ENCODE data around the gene ADARB1.
A peak's percentile ranks its signal among the peaks of the same experiment; 100 is the strongest.

ADARB1 gene

DNA sequence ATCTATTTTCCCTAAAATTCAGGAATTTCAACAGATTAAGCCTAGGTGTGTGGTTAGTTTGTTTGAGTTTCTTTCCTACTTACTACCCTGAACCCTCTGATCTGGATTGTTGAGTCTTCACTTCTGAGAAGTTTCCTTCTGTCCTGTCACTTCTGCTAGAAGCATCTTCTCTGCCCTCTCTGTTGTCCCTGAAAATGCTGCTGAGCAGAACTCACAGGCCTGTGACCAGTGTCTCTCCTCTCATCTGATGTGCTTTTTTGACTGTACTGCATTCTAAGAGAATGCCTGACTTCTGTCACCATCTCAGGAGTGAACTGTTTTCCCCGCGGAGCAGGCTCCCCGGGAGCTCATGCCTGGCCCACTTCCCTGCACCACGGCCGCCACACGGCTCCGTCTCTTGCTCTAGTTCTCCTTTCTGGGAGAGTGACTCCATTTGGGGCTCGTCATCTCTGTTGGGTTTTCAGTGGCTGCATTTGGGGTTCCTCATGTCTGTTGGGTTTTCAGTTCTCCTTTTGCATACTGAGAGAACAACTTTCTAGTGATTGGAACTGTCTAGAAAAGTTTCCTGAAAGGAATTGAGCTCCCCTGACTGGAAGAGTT lies 135.4 kb downstream of the ADARB1 start:
- no peak for DNase-seq

DNA sequence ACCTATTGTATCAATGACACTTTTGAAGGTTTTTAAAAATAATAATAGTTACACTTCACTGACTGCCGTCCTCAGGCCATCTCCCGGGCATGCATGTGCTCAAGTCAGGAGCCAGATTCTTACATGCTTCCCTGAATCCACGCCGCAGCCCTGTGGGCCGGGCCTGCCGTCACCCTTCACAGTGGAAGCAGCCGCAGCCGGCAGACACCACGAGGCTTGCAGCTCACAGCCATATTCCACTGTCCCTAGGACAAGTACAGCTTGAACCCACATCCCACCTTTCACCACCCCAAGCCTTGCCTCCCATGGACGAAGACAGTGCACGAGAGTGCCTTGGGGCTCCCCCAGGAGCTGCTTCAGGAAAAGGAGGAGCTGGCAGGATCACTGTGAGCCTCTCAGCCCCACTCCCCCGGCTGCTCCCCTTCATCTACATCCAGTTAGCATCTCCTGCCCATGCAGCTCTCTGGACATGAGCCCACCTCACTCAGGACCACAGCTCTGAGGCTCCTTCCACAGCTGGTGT lies 136.1 kb downstream of the ADARB1 start:
- DNase-seq = no peak

GRCh38 chr21:45211661-45212060 lies 137.3 kb downstream of the ADARB1 start:
- DNase-seq = no peak

DNA sequence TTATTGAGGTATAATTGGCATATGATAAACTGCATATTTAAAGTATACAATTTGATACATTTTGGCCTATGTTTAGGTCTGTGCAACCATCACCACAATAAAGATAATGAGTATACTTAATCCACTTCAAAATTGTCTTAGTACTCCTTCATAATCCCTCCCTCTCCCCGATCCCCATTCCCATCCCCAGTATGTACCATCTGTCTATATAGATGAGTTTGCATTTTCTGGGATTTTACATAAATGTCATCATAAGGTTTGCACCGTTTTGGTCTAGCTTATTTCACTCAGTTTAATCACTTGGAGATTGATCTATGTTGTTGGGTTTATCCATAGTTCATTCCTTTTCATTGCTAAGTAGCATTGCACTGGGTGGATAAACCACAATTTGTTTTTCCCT lies 139.0 kb downstream of the ADARB1 start:
- DNase-seq = no peak

GRCh38 chr21:45215213-45215612 lies 140.8 kb downstream of the ADARB1 start:
- no peak for DNase-seq

DNA sequence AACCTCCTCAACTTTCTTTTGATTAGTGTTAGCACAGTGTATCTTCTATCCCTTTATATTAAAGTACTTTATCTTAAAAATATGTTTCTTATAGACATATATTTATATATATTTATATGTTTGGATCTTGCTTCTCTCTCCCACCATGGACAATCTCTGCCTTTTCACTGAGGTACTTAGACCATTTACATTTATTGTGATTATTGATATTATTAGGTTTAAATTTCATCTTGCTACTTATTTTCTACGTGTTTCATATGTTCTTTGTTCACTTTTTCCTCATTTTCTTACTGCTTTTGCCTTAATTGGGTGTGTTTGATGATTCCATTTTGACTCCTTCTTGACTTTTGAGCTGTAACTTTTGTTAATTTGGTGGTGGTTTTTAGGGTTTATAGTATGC lies 142.6 kb downstream of the ADARB1 start:
- DNase-seq = no peak

- no peak for DNase-seq
These were observed 145.1 kb downstream of the ADARB1 start for GRCh38 chr21:45219517-45219916.

DNA sequence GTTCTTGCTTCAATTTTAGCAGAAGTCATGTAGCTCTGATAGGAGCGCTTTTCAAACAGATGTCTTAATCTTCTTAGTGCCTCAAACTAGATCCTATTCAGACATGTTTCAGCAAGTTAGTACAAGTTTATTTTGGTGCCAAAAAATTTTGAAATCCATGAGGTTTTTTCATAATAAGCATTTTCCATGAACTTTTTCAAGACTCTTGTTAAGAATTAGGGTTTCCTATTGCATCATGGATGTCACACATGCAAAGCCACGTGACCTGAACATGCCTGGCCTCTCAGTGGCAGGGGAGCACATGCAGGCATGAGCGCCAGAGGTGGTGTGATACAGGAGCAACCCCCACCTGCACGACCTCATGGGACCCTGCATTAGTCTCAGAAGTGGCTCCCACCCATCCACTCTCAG lies 145.7 kb downstream of the ADARB1 start:
- no peak for DNase-seq

GRCh38 chr21:45220714-45221490 lies 146.5 kb downstream of the ADARB1 start:
- DNase-seq = no peak

- DNase-seq = no peak
These were observed 147.6 kb downstream of the ADARB1 start for GRCh38 chr21:45222001-45222400.

DNA sequence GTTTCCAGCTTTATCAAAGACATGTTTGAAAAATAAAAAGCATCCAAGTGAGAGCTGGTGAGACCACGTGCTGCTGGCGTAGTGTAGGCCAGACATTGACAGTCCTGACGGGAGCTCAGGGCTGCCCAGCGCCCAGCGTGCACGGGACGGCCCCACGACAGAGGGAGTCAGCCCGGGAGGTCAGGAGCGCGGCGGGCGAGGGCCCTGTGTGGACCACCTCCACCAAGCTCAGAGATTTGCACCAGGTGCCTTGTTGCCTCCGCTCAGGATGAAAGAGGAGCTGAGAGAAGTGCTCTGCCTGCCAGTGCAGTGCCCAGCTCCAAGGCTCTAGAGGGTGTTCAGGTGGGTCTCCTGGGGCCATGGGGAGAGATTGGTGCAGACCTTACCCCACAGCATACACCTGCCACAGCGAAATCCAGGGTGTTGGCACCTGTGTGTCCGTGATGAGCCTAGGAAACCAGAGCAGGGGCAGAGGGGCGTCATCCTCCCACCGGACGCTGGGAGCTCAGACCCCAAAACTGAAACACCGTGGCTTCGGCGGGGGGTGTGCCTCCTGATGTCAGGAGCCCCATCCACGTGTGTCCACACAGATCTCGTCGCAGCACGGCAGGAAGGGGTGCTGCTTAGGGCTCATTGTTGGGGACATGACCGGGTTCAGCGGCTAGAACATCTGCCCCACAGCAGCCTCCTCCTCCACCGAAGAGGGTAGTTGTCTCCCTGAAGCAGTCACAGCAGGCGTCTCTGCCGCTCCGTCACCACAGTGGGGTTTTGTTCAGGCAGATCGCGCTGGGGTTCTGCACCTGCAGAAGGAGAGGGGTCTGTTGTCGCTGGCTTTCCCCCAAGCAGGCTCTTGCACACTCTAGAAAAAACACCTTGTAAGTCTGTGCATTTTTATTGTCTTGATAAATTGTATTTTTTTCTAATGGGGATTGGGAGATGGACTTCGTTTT lies 149.1 kb downstream of the ADARB1 start:
- no peak for DNase-seq

DNA sequence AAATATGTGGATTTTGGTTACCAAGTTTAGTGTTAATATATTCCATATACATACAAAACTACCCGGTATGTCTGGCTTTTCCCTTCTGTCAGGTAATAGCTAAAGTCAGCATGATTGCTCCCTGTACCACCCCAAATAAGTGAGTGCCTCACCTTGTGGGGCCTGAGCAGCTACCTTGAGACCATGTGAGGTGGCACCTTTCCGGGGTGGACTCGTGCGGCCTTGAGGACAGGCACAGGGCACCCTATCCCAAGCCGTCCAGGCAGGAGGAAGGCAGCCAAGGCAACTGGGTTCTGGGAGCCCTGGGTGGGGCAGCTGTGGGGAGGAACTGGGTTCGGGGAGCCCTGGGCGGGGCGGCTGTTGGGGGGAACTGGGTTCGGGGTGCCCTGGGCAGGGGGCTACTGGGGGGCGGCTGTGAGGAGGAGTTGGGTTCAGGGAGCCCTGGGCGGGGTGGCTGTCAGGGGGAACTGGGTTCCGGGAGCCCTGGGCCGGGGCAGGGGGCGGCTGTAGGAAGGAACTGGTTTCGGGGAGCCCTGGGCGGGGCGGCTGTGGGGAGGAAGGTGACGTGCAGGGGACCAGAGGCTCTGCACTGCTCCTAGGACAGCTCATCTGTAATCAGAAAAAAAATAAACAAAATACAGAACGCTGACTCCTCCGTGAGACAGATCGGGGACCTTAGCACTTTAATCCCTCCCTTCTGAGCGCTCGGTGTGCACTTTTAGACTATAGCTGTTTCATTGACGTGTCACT lies 150.0 kb downstream of the ADARB1 start:
- peak; percentile 11 to 67 (median 55) for DNase-seq

- no peak for DNase-seq
These were observed 150.8 kb downstream of the ADARB1 start for GRCh38 chr21:45225041-45225740.

DNA sequence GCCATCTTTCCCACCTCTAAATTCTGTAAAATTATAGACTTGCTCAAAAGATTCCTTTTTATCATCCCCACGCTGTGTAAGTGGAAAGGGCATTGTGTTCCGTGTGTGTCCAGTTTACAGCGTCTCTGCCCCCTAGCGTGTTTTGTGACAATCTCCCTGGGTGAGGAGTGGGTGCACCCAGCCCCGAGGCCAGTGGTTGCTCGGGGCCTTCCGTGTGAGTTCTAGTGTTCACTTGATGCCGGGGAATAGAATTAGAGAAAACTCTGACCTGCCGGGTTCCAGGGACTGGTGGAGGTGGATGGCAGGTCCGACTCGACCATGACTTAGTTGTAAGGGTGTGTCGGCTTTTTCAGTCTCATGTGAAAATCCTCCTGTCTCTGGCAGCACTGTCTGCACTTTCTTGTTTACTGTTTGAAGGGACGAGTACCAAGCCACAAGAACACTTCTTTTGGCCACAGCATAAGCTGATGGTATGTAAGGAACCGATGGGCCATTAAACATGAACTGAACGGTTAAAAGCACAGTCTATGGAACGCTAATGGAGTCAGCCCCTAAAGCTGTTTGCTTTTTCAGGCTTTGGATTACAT lies 151.5 kb downstream of the ADARB1 start:
- no peak for DNase-seq

- peak in 2 of 5 donors; percentile 10 to 20 for DNase-seq
These were observed 152.4 kb downstream of the ADARB1 start for GRCh38 chr21:45226540-45227326.

- DNase-seq = no peak
These were observed 153.4 kb downstream of the ADARB1 start for GRCh38 chr21:45227735-45228134.

DNA sequence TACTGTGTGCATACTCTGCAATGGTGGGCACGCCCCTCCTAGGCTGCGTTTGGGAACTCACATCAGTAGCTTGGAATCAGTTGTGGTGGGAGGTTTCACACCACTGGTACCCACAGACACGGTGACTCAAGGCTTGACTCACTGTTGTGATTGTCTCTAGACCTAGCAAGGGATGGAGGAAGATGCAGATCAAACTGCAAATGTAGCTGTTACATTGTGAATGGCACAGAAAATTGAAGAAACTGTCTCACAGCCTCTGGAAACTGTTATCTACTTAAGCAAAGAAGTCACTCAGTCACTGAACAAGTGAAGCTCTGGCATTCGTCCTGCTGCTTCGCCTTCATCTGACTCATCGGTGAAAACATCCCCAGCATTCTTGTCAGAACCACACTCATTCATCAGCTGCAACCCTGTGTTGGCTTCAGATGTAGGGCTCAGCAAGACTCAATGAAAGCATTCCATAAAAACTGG lies 153.8 kb downstream of the ADARB1 start:
- DNase-seq = peak in 4 of 5 donors; percentile 44 to 59 (median 53)

DNA sequence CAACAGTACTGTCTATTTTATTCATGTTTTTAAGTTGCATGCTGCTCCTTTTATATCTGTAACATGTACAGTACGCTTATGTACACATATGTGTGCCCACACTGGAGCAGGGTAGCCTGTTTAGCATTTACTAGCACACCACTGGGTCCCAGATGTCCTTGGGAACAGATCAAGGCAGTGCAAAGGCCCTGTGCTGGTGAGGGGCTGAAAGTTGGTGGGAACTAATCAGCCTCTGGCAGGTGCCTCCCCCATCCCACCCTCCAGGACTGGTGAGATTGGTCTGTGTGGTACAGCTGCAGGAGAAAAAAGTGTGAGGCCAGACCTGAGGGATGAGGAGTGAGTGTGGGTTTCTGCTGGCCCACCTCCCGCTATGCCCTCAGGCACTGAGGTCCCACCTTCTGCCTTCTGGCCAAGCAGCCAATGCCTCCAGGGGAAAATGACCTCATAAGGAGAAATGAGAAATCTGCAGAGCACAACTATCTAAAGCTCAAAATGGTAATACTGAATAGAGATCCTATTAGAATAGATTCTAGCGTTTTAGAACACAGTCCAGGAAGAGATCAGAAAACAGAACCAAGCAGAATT lies 154.4 kb downstream of the ADARB1 start:
- DNase-seq = no peak

GRCh38 chr21:45231705-45232104 lies 157.3 kb downstream of the ADARB1 start:
- no peak for DNase-seq

DNA sequence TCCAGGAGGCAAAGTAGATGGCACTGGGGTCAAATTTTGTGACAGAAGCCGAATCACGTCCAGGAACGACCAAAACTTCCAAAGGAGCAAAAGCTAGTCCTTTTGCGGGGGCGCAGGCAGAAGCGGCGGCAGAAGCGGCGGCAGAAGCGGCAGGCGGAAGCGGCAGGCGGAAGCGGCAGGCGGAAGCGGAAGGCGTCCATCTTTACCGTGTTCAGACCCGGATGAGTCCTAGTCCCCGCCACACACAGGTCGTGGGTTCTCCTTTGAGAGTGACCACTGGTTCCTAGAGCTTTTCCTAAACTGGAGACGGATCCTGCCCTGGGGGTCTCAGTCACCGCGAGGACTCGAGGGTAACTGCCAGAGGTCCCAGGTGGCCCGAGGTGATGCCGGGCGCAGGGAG lies 159.7 kb downstream of the ADARB1 start:
- no peak for DNase-seq

Data from T-helper 1 cell (primary cell).